ENCODE measurements around the gene POU5F1. TPM values are rescaled to one million over a fixed set of nuclear protein-coding genes. Genes with fewer than 3 reads are reported as not detected.
A peak's percentile ranks its signal among the peaks of the same experiment; 100 is the strongest.
"Not testable (repeated sequence)": the region's sequence is repeated elsewhere in the genome, so short reads cannot be mapped to it uniquely, and the experiment has no call there.

Gene POU5F1
- total RNA-seq, 1 experiment from 2014 or later = not detected

DNA sequence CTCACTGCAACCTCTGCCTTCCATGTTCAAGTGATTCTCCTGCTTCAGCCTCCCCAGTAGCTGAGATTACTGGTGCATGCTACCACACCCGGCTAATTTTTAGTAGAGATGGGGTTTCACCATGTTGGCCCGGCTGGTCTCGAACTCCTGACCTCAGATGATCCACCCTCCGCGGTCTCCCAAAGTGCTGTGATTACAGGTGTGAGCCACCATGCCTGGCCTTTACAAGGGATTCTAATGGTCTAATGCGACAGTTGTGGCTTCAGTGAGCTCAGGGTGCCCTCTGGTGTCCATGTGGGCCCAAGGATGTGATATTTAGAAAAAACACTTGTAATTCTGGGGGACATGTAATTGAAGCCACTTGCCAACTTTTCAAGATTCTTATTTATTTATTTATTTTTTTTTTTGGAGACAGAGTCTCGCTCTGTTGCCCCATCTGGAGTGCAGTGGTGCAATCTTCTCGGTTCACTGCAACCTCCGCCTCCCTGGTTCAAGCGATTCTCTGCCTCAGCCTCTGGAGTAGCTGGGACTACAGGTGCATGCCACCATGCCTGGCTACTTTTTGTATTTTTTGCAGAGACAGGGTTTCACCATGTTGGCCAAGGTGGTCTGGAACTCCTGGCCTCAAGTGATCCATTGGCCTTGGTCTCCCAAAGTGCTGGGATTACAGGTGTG is 22.1 kb upstream of the POU5F1 start:
- peak; percentile 86 for DNase-seq (ENCODE audit: low read depth)

DNA sequence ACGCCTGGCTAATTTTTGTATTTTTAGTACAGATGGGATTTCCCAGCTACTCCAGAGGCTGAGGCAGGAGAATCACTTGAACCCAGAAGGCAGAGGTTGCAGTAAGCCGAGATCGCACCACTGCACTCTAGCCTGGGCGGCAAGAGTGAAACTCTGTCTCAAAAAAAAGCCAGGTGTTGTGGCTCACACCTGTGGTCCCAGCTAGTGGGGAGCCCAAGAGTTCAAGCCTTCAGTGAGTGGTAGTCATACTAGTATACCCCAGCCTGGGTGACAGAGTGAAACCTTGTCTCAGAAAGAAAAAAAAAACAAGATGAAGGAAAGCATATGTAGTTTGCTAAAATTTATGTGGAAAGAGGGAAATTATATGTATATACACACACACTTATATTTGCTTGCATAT is 20.0 kb upstream of the POU5F1 start:
- no peak for DNase-seq (ENCODE audit: low read depth)

- DNase-seq (ENCODE audit: low read depth) = not testable (repeated sequence)
Observed at GRCh38 chr6:31189223-31189622, 18.7 kb upstream of the POU5F1 start.

GRCh38 chr6:31187780-31188194 is 17.3 kb upstream of the POU5F1 start:
- no peak for DNase-seq (ENCODE audit: low read depth)

GRCh38 chr6:31186052-31186734 is 15.7 kb upstream of the POU5F1 start:
- DNase-seq (ENCODE audit: low read depth) = no peak

DNA sequence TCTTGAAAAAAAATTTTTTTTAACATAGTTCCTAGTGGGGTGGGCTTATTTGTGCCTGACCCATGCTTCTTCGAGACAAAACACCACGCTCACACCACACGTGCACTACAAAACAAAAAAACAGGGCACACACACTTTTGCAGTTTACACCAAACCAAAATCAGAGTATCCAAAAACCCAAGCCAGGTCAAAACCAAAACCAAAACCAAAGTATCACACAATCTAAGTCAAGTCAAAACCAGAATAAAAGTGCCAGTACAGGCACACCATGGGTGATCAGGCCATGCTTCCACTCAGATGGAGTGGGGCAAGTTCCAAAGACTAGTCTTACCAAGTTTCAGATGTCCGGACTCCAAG is 15.2 kb upstream of the POU5F1 start:
- DNase-seq (ENCODE audit: low read depth) = not testable (repeated sequence)

DNA sequence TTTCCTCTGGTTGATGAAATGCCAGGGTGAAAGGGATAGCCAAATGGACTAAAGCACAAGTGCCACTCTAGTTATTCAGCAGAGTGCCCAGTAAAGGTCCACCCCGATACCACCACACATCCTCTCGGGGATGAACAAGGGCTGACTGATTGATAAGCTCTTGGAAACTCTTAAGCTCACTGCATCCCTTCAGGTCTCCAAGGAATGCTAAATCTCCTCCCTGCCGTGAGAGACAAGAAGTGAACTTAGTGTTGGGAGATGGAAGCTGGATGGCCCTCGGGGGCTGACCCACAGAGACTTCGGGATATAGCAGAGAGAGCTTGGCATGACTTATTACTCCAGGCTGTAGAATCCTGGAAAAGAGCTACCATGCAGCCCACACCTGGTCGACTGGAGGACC is 13.4 kb upstream of the POU5F1 start:
- DNase-seq (ENCODE audit: low read depth) = not testable (repeated sequence)

- not testable (repeated sequence) for DNase-seq (ENCODE audit: low read depth)
Observed at GRCh38 chr6:31183287-31183686, 12.8 kb upstream of the POU5F1 start.

- peak; percentile 94 for DNase-seq (ENCODE audit: low read depth)
Observed at GRCh38 chr6:31180500-31180899, 10.0 kb upstream of the POU5F1 start.

DNA sequence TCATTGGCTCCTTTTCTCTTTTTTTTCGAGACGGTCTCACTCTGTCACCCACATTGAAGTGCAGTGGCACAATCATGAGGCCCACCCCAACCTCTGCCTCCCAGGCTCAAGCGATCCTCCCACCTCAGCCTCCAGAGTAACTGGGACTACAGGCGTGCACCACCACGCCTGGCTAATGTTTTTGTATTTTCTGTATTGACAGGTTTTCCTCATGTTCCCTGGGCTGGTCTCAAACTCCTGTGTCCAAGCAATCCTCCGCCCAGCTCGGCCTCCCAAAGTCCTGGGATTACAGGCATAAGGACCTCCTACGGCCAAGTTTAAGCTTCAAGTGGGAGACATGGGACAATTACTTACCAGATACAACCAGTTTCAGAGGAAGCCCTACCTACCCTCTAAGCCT is 9.4 kb upstream of the POU5F1 start:
- no peak for DNase-seq (ENCODE audit: low read depth)

- DNase-seq (ENCODE audit: low read depth) = no peak
Observed at GRCh38 chr6:31179042-31179386, 8.5 kb upstream of the POU5F1 start.

DNA sequence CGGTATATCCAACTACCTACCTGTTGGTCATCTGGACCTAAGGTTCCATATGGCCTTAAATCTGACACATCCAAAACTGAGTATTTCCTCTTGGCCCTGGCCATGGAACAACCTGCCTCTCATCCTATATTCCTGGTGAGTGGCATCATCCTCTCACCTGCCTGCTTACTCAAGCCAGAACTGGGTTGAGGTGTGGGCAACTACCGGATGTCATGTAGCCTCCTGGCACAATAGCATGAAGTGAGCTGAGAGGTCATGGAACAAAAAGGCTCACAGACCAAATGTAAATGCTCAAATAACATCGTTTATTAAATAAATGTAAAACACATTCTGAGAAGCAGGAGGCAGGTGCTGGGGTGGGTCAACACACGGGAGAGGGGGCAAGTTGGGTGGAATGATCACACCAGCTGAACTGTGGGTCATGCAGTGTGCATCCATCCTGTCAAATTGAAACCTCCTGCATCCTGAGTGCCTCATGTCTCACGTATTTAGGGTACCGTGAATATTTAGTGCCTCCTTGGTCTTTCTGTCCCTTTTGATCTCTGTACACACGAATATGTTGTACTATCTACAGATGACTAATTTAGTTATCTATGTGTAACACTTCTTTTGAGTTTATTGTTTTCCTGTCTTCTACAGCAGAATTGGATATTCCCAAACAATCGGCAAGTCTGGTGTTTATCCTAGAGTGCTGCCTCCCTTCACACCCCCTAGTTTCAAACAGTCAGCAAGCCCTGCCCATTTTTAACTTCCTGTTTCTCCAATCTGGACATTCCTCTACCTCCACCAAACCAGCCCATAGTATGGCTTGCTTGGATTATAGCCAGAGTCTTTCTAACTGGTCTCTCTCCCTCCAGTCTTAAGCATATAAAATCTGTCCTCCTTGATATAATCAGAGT is 7.9 kb upstream of the POU5F1 start:
- DNase-seq (ENCODE audit: low read depth) = no peak

DNA sequence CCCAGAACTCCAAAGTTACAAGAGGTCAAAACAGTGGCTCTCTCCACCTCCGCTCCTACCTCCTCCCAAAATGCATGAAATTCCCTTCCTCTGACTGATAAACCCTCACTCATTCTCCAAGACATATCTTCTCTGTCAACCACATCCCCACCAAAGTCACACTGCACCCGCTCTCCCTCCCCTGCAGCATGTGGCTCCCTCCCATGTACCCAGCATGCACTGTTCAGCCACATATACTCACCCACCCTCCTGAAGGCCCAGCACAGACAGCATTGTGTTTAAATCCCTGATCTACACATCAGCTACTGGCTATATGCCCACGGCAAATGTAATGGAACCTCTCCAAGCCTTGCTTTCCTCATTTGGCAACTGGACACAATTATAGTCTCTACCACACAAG is 5.5 kb upstream of the POU5F1 start:
- DNase-seq (ENCODE audit: low read depth) = peak; percentile 69

DNA sequence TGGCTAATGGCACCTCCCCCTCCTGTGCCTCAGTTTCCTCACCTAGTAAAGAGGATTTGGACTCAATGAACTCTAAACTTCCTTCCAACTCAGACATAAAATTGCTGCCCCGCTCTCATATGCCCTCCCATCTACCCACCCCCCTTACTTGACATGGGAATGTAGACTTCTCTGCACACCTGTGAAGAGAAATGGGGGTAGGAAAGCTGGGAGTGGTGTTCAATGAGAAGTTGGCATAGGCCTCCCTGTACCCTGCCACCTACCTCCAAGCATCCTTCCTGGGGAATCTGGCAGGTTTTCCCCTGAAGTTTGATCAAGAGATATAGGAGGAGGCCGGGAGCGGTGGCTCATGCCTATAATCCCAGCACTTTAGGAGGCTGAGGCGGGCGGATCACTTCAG is 3.9 kb upstream of the POU5F1 start:
- DNase-seq (ENCODE audit: low read depth) = no peak

- DNase-seq (ENCODE audit: low read depth) = peak; percentile 46
Observed at GRCh38 chr6:31173406-31173805, 2.9 kb upstream of the POU5F1 start.

DNA sequence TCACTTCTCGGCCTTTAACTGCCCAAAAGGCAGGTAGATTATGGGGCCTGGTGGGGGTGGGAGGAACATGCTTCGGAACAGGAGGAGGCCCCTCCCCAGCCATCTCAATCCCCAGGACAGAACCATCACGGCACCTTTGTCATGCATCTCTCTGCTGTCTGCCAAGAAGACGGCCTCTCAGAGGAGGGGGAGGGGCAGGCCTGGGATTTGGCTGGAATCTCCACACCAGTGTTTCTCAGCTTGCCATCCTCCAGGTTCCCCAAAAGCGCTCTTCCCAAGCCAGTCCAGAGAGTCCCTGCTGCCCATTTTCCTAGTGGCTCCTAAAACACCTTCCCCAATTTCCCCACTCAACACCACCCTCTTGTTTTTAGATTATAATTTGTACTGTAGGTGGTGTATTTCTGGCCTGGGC is 2.5 kb upstream of the POU5F1 start:
- no peak for DNase-seq (ENCODE audit: low read depth)

- no peak for DNase-seq (ENCODE audit: low read depth)
Observed at GRCh38 chr6:31171931-31172905, 1.7 kb upstream of the POU5F1 start.

GRCh38 chr6:31170987-31171671 is 647 bp upstream of the POU5F1 start:
- no peak for DNase-seq (ENCODE audit: low read depth)

DNA sequence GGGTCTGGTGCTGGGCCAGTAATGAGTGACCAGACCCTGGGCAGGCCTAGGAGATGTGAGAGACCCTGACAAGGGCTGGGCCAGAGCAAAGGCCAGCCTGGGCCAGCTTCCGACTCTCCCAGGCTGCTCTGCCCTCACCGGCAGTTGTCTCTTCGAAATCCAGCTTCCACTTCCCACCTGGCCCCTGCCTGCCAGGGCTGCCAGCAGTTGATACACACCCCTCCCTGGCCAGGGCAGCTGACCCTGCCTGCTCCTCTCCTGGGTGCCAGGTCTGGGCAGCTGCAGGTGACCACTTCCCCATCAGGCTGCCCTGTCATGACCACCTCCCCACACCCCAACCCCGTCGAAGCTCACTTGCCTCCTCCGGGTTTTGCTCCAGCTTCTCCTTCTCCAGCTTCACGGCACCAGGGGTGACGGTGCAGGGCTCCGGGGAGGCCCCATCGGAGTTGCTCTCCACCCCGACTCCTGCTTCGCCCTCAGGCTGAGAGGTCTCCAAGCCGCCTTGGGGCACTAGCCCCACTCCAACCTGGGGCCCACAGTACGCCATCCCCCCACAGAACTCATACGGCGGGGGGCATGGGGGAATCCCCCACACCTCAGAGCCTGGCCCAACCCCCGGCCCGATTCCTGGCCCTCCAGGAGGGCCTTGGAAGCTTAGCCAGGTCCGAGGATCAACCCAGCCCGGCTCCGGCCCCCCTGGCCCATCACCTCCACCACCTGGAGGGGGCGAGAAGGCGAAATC is 453 bp downstream of the POU5F1 start:
- DNase-seq (ENCODE audit: low read depth) = not testable (repeated sequence)
